DOHH2 (cell line): ENCODE results near the gene ADI1.

Experiments used
- CTCF ChIP-seq: fragments of 200-600 bp; sonication (generic); IDR thresholded peaks from one replicate; pipeline ENCODE4 v1.5.1; 2014; ENCODE audit warnings: antibody characterized with exemption, mild to moderate bottlenecking, low read depth, low read length; ENCODE audit not compliant: poor library complexity, severe bottlenecking
- EZH2phosphoT487 ChIP-seq: fragments of 200-600 bp; sonication (generic); IDR thresholded peaks from 2 replicates; pipeline ENCODE4 v1.6.1; 2017; ENCODE audit warnings: borderline replicate concordance, mild to moderate bottlenecking, antibody characterized with exemption, low read length, moderate library complexity, mixed read lengths

GRCh38 chr2:3516831-3517230 lies 2.5 kb downstream of the ADI1 start:
- TF ChIP-seq CTCF (no peak), EZH2phosphoT487 (no peak)
